SIG-M5 treated with dmso at 0.1 percent for 504 hours (cell line): ENCODE measurements around the gene SP8.

Experiments used
- DNase-seq: peaks from one replicate; lab custom pipeline; 2025; ENCODE audit not compliant: unreplicated experiment; lab: John Stamatoyannopoulos, UW

Gene SP8

GRCh38 chr7:20776214-20776911 lies 10.3 kb downstream of the SP8 start:
- DNase-seq: no peak

GRCh38 chr7:20754001-20754400 lies 32.7 kb downstream of the SP8 start:
- no peak for DNase-seq

- no peak for DNase-seq
Measured at GRCh38 chr7:20749906-20750305, 36.8 kb downstream of the SP8 start.

- DNase-seq: no peak
Measured at GRCh38 chr7:20748853-20749252, 37.8 kb downstream of the SP8 start.

GRCh38 chr7:20747001-20747400 lies 39.7 kb downstream of the SP8 start:
- DNase-seq: no peak

GRCh38 chr7:20745702-20746101 lies 41.0 kb downstream of the SP8 start:
- DNase-seq: no peak

GRCh38 chr7:20744954-20745446 lies 41.7 kb downstream of the SP8 start:
- DNase-seq: peak; percentile 26

GRCh38 chr7:20742913-20743312 lies 43.8 kb downstream of the SP8 start:
- DNase-seq: no peak

GRCh38 chr7:20741801-20742200 lies 44.9 kb downstream of the SP8 start:
- DNase-seq: no peak

- DNase-seq: no peak
Measured at GRCh38 chr7:20738518-20739481, 47.9 kb downstream of the SP8 start.

GRCh38 chr7:20737840-20738448 lies 48.7 kb downstream of the SP8 start:
- DNase-seq: no peak

GRCh38 chr7:20735346-20736065 lies 51.2 kb downstream of the SP8 start:
- DNase-seq: no peak
